ENCODE results near the gene EIF2D. TPM values are rescaled to one million over a fixed set of nuclear protein-coding genes. Genes with fewer than 3 reads are reported as not detected.
A peak's percentile ranks its signal among the peaks of the same experiment; 100 is the strongest.

The EIF2D gene
- total and polyA plus RNA-seq, 2 of the 13 experiments (the other 11 are each of a cell fraction or from before 2014, with no cell fraction given), result 45.1 to 64.9 TPM

GRCh38 chr1:206635080-206635977, 23.1 kb upstream of the EIF2D start, which contains the start of gene DYRK3 (continued):
- TF ChIP-seq ZBTB40 (IDR thresholded peaks at IDR 0.05) (no peak), ZBTB40 (CRISPR knock-in tag; IDR thresholded peaks at IDR 0.05) (peak; percentile 30; the same call in 1 of the 2 replicates), ZNF234 (CRISPR knock-in tag; conservative IDR thresholded peaks at IDR 0.05) (no peak), KLF6 (CRISPR knock-in tag; IDR thresholded peaks at IDR 0.05) (peak; percentile 81; the same call in 1 of the 2 replicates), TFE3 (CRISPR knock-in tag; IDR thresholded peaks at IDR 0.05) (peak; percentile 37; the same call in 1 of the 2 replicates), HIC2 (CRISPR knock-in tag; IDR thresholded peaks at IDR 0.05; ENCODE audit: low read depth) (no peak), CC2D1A (CRISPR knock-in tag; IDR thresholded peaks at IDR 0.05) (no peak), RNF219 (CRISPR knock-in tag; IDR thresholded peaks at IDR 0.05) (no peak), ZNF597 (CRISPR knock-in tag; IDR thresholded peaks at IDR 0.05) (no peak), ZEB1 (IDR thresholded peaks at IDR 0.05; ENCODE audit: insufficient replicate concordance, low read depth) (peak; percentile 26), ZNF382 (CRISPR knock-in tag; IDR thresholded peaks at IDR 0.05; ENCODE audit: borderline replicate concordance) (no peak)
